ENCODE results near the gene XRCC4. TPM values are rescaled to one million over a fixed set of nuclear protein-coding genes. Genes with fewer than 3 reads are reported as not detected.
"Not testable (repeated sequence)": the region's sequence is repeated elsewhere in the genome, so short reads cannot be mapped to it uniquely, and the experiment has no call there.

Gene XRCC4
- total RNA-seq, 5 donors from 2014 or later (not counting 1 experiment from before 2014, with no cell fraction given) = 3.5 to 5.1 (median 4.2) TPM

DNA sequence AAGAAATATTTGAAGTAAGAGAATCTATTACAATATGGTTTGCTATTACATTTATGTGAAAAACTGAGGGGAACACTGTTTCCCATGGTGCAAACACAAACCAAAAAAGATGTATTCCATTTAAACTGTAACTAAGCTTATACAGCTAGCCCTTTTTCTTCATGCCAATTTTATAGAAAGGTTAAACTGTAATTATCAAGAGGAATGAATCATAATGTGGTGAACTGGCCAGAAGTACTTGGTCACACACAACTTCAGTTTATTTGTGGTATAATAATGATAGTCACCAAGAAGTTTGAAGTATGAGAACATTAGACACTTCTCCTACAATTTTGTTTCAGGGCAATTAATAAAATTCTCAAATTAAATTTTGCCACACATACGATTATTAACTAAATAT lies 177.9 kb downstream of the XRCC4 start:
- H3K27me3 Mint-ChIP-seq = no peaks in the 10 kb centered on the region
- H3K36me3 Mint-ChIP-seq = peaks cover 10% of the 10 kb centered on the region
- ATAC-seq (replicated peaks in 1 of 4) = no peak
- Histone ChIP-seq H3K9me3 (no peaks in the 10 kb centered on the region), H3K4me1 (ENCODE audit: control insufficient read depth in 1 of 2, extremely low read depth in 1 of 2, insufficient read depth in 2 of 2, low read length in 2 of 2) (no peaks in the 10 kb centered on the region), H3K36me3 (ENCODE audit: control insufficient read depth in 2 of 2, extremely low read depth in 1 of 2, insufficient read depth in 1 of 2, low read length in 1 of 2) (no peaks in the 10 kb centered on the region), H3K27ac (ENCODE audit: low read length) (no peak overlapping the region), H3K27me3 (replicated peaks in 1 of 2; ENCODE audit: control insufficient read depth in 2 of 2, extremely low read depth in 1 of 2, insufficient read depth in 2 of 2, low read length in 1 of 2) (no peaks in the 10 kb centered on the region), H3K4me3 (ENCODE audit: control insufficient read depth in 1 of 2, extremely low read depth in 1 of 2, low read length in 1 of 2) (no peak overlapping the region)
- no peak overlapping the region for H3K27ac Mint-ChIP-seq
- H3K9me3 Mint-ChIP-seq = no peaks in the 10 kb centered on the region
- DNase-seq = no peak
- no CpG with 5 or more reads among the region's 1 CpG for WGBS (ENCODE audit: insufficient coverage)
- no peaks in the 10 kb centered on the region for H3K4me1 Mint-ChIP-seq
- H3K4me3 Mint-ChIP-seq = no peak overlapping the region
- ChIA-PET CTCF (no interaction called here), POLR2A (no interaction called here)

DNA sequence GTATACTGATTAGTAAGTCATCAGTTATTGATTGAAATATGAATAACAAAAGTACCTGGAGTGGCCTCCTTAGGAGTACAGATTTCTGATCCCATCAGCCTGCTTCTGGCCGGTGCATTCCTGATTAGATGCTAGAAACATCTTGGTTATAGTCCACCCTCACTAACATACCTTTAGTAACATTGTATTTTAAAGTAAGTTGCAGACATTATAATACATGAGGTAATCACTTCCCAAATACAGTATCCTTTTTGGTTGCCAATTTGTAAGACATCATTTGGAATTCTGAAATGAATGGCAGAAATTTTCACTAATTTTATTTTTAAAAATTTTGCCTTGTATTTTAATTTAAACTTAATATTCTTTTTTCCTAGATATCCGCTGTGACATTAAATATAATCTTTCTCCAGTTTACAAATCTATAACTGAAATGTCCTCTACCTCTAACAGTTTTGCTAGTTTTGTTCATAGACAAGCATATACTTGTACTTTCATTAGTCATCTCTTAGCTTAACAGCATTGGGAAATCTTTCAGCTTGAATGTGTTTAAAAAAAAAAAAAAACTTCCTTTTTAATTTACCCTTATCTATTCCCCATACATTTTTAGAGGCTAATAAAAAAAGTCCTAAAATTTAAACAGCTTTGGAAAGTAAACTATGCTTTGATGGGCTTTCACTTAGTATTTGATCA lies 178.9 kb downstream of the XRCC4 start:
- no peak overlapping the region for H3K27ac ChIP-seq (ENCODE audit: low read length)
- no peaks in the 10 kb centered on the region for H3K4me1 ChIP-seq (ENCODE audit: control insufficient read depth in 1 of 2, extremely low read depth in 1 of 2, insufficient read depth in 2 of 2, low read length in 2 of 2)
- no peak overlapping the region for H3K4me3 Mint-ChIP-seq
- CTCF ChIA-PET = no interaction called here
- no peak for ATAC-seq (replicated peaks in 1 of 4)
- no peaks in the 10 kb centered on the region for H3K9me3 ChIP-seq
- H3K36me3 Mint-ChIP-seq = peaks cover 12% of the 10 kb centered on the region
- no peaks in the 10 kb centered on the region for H3K27me3 Mint-ChIP-seq
- no CpG with 5 or more reads among the region's 2 CpGs for WGBS (ENCODE audit: insufficient coverage)
- H3K36me3 ChIP-seq (ENCODE audit: control insufficient read depth in 2 of 2, extremely low read depth in 1 of 2, insufficient read depth in 1 of 2, low read length in 1 of 2) = no peaks in the 10 kb centered on the region
- H3K27me3 ChIP-seq (replicated peaks in 1 of 2; ENCODE audit: control insufficient read depth in 2 of 2, extremely low read depth in 1 of 2, insufficient read depth in 2 of 2, low read length in 1 of 2) = no peaks in the 10 kb centered on the region
- DNase-seq = no peak
- no peaks in the 10 kb centered on the region for H3K9me3 Mint-ChIP-seq
- POLR2A ChIA-PET = no interaction called here
- H3K4me1 Mint-ChIP-seq = no peaks in the 10 kb centered on the region
- H3K4me3 ChIP-seq (ENCODE audit: control insufficient read depth in 1 of 2, extremely low read depth in 1 of 2, low read length in 1 of 2) = no peak overlapping the region
- H3K27ac Mint-ChIP-seq = no peak overlapping the region

DNA sequence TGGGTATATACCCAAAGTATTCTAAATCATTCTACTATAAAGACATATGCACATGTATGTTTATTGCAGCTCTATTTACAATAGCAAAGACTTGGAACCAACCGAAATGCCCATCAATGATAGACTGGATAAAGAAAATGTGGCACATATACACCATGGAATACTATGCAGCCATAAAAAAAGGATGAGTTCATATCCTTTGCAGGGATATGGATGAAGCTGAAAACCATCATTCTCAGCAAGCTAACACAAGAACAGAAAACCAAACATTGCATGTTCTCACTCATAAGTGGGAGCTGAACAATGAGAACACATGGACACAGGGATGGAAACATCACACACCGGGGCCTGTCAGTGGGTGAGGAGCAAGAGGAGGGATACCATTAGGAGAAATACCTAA lies 180.3 kb downstream of the XRCC4 start:
- DNase-seq; H3K4me1 Mint-ChIP-seq; H3K9me3 Mint-ChIP-seq; H3K9me3 ChIP-seq; H3K27ac Mint-ChIP-seq; CTCF ChIA-PET; H3K27me3 Mint-ChIP-seq; H3K4me3 Mint-ChIP-seq; H3K36me3 ChIP-seq (ENCODE audit: control insufficient read depth in 2 of 2, extremely low read depth in 1 of 2, insufficient read depth in 1 of 2, low read length in 1 of 2); H3K27ac ChIP-seq (ENCODE audit: low read length); ATAC-seq (replicated peaks in 1 of 4); H3K4me3 ChIP-seq (ENCODE audit: control insufficient read depth in 1 of 2, extremely low read depth in 1 of 2, low read length in 1 of 2); H3K4me1 ChIP-seq (ENCODE audit: control insufficient read depth in 1 of 2, extremely low read depth in 1 of 2, insufficient read depth in 2 of 2, low read length in 2 of 2); H3K27me3 ChIP-seq (replicated peaks in 1 of 2; ENCODE audit: control insufficient read depth in 2 of 2, extremely low read depth in 1 of 2, insufficient read depth in 2 of 2, low read length in 1 of 2): not testable (repeated sequence)
- WGBS (ENCODE audit: insufficient coverage) = no CpG with 5 or more reads among the region's 2 CpGs
- peaks cover 12% of the 10 kb centered on the region for H3K36me3 Mint-ChIP-seq
- POLR2A ChIA-PET = interaction anchor here in 1 of 2 donors (0.7 kb wide), 1 partner anchor 32 kb away, joined by 3 read pairs; no protein-coding TSS in a partner anchor

DNA sequence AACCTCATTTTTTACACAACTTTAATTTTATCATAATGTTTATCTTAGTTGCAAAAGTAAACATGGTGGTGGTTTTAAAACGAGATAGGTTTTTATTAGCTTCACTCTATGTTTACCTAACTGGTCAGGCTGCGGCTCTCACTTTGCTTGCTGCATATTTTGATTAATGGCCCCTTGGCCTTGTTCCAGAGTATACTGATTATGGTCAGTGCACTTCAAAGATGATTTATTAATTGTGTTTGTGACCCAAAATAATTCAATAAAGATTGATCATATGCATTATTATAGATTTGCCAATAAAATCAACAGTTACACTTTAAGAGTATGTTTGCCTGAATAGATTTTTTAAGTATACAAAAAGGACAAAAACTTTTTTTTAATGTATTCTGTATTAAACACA lies 188.0 kb downstream of the XRCC4 start:
- Mint-ChIP-seq H3K9me3 (no peaks in the 10 kb centered on the region), H3K36me3 (peaks cover 9% of the 10 kb centered on the region), H3K27ac (no peak overlapping the region), H3K4me1 (no peaks in the 10 kb centered on the region), H3K27me3 (no peaks in the 10 kb centered on the region), H3K4me3 (no peak overlapping the region)
- Histone ChIP-seq H3K4me1 (ENCODE audit: control insufficient read depth in 1 of 2, extremely low read depth in 1 of 2, insufficient read depth in 2 of 2, low read length in 2 of 2) (no peaks in the 10 kb centered on the region), H3K4me3 (ENCODE audit: control insufficient read depth in 1 of 2, extremely low read depth in 1 of 2, low read length in 1 of 2) (no peak overlapping the region), H3K9me3 (no peaks in the 10 kb centered on the region), H3K27ac (ENCODE audit: low read length) (no peak overlapping the region), H3K27me3 (replicated peaks in 1 of 2; ENCODE audit: control insufficient read depth in 2 of 2, extremely low read depth in 1 of 2, insufficient read depth in 2 of 2, low read length in 1 of 2) (no peaks in the 10 kb centered on the region), H3K36me3 (ENCODE audit: control insufficient read depth in 2 of 2, extremely low read depth in 1 of 2, insufficient read depth in 1 of 2, low read length in 1 of 2) (no peaks in the 10 kb centered on the region)
- no CpG with 5 or more reads among the region's 2 CpGs for WGBS (ENCODE audit: insufficient coverage)
- CTCF ChIA-PET = no interaction called here
- DNase-seq (no peak), ATAC-seq (replicated peaks in 1 of 4) (no peak)
- POLR2A ChIA-PET = no interaction called here

DNA sequence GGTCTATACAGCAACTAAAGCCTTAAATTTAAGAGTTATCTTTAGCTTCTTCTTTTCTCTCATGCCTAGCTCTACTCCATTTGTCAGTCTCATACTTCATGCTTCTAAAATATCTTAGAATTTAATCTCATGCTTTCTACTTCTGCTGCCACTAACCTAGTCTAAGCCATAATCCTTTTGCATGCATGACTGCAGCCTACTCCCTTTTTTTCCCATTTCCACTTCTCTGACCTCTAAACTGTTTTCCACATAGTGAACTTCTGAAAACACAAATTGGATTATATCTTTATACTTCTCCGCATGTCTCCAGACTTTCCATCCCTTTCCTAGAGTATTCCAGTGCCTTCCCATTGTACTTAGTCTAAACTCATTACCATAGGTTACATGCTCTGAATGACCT lies 193.0 kb downstream of the XRCC4 start:
- Mint-ChIP-seq H3K4me3 (no peak overlapping the region), H3K4me1 (no peaks in the 10 kb centered on the region), H3K9me3 (peaks cover 3 to 20% (median 8%) of the 10 kb centered on the region in 3 donors), H3K27me3 (no peaks in the 10 kb centered on the region), H3K36me3 (peaks cover 22% of the 10 kb centered on the region), H3K27ac (no peak overlapping the region)
- Histone ChIP-seq H3K36me3 (ENCODE audit: control insufficient read depth in 2 of 2, extremely low read depth in 1 of 2, insufficient read depth in 1 of 2, low read length in 1 of 2) (no peaks in the 10 kb centered on the region), H3K27ac (ENCODE audit: low read length) (no peak overlapping the region), H3K27me3 (replicated peaks in 1 of 2; ENCODE audit: control insufficient read depth in 2 of 2, extremely low read depth in 1 of 2, insufficient read depth in 2 of 2, low read length in 1 of 2) (no peaks in the 10 kb centered on the region), H3K9me3 (no peaks in the 10 kb centered on the region), H3K4me3 (ENCODE audit: control insufficient read depth in 1 of 2, extremely low read depth in 1 of 2, low read length in 1 of 2) (no peak overlapping the region), H3K4me1 (ENCODE audit: control insufficient read depth in 1 of 2, extremely low read depth in 1 of 2, insufficient read depth in 2 of 2, low read length in 2 of 2) (no peaks in the 10 kb centered on the region)
- ChIA-PET CTCF (no interaction called here), POLR2A (no interaction called here)
- no peak for ATAC-seq (replicated peaks in 1 of 4)
- DNase-seq = no peak
- WGBS (ENCODE audit: insufficient coverage) = 89% methylated on average over 1 of the region's 1 CpG

DNA sequence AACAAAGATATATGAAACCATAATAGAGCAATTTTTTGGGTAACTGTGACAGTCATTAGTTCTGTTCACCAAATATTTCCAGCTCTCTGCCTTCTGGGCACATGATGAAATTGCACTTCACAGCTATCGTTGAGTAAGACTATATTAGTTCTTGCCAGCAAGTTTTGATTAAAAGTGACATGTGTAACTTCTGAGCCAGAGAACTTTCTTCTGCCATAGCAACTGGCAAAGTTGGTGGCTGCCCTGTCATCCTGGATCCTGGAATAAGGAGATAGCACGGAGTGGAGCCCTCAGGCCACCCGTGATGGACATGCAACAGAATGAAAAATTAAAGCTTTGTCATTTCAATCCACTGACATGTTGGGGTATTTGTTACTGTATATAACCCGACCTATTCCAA lies 199.8 kb downstream of the XRCC4 start:
- POLR2A ChIA-PET = no interaction called here
- H3K4me1 Mint-ChIP-seq = no peaks in the 10 kb centered on the region
- H3K9me3 Mint-ChIP-seq = peaks cover 3 to 20% (median 8%) of the 10 kb centered on the region in 3 donors
- no peaks in the 10 kb centered on the region for H3K36me3 ChIP-seq (ENCODE audit: control insufficient read depth in 2 of 2, extremely low read depth in 1 of 2, insufficient read depth in 1 of 2, low read length in 1 of 2)
- H3K27ac ChIP-seq (ENCODE audit: low read length) = no peak overlapping the region
- H3K36me3 Mint-ChIP-seq = peaks cover 27% of the 10 kb centered on the region
- no peaks in the 10 kb centered on the region for H3K9me3 ChIP-seq
- no peak overlapping the region for H3K27ac Mint-ChIP-seq
- no peak overlapping the region for H3K4me3 ChIP-seq (ENCODE audit: control insufficient read depth in 1 of 2, extremely low read depth in 1 of 2, low read length in 1 of 2)
- WGBS (ENCODE audit: insufficient coverage) = no CpG with 5 or more reads among the region's 4 CpGs
- ATAC-seq (replicated peaks in 1 of 4) (no peak), DNase-seq (no peak)
- H3K27me3 Mint-ChIP-seq = no peaks in the 10 kb centered on the region
- H3K4me1 ChIP-seq (ENCODE audit: control insufficient read depth in 1 of 2, extremely low read depth in 1 of 2, insufficient read depth in 2 of 2, low read length in 2 of 2) = no peaks in the 10 kb centered on the region
- H3K4me3 Mint-ChIP-seq = no peak overlapping the region
- no peaks in the 10 kb centered on the region for H3K27me3 ChIP-seq (replicated peaks in 1 of 2; ENCODE audit: control insufficient read depth in 2 of 2, extremely low read depth in 1 of 2, insufficient read depth in 2 of 2, low read length in 1 of 2)
- CTCF ChIA-PET = interaction anchor here in 1 of 2 donors (0.6 kb wide), 1 partner anchor 551 kb away, joined by 3 read pairs; no protein-coding TSS in a partner anchor

DNA sequence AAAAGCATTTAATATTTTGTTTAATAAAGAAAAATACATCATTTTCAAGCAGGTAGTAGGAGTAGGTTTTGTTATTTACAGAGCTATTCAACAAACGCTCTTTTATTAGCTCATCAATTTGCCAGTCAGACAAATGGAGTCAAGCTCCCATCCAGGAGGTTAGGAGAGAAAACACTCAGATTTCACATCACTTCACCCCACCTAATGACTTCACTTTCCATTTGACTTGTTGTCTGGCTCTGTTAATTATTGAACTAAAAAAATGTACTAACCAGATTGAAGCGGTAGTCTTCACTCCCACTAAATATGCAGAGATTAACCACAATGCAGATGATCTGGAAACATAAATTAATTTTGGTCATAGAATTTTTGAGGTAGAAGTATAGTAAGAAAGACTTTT lies 200.6 kb downstream of the XRCC4 start:
- no peaks in the 10 kb centered on the region for H3K9me3 ChIP-seq
- H3K4me3 ChIP-seq (ENCODE audit: control insufficient read depth in 1 of 2, extremely low read depth in 1 of 2, low read length in 1 of 2) = no peak overlapping the region
- POLR2A ChIA-PET = no interaction called here
- WGBS (ENCODE audit: insufficient coverage) = no CpG with 5 or more reads among the region's 2 CpGs
- ATAC-seq (replicated peaks in 1 of 4) (no peak), DNase-seq (no peak)
- no peaks in the 10 kb centered on the region for H3K36me3 ChIP-seq (ENCODE audit: control insufficient read depth in 2 of 2, extremely low read depth in 1 of 2, insufficient read depth in 1 of 2, low read length in 1 of 2)
- peaks cover 3 to 15% (median 8%) of the 10 kb centered on the region in 3 donors for H3K9me3 Mint-ChIP-seq
- H3K36me3 Mint-ChIP-seq = peaks cover 21% of the 10 kb centered on the region
- no peak overlapping the region for H3K27ac ChIP-seq (ENCODE audit: low read length)
- H3K27me3 ChIP-seq (replicated peaks in 1 of 2; ENCODE audit: control insufficient read depth in 2 of 2, extremely low read depth in 1 of 2, insufficient read depth in 2 of 2, low read length in 1 of 2) = no peaks in the 10 kb centered on the region
- no peak overlapping the region for H3K27ac Mint-ChIP-seq
- no peaks in the 10 kb centered on the region for H3K4me1 Mint-ChIP-seq
- H3K27me3 Mint-ChIP-seq = no peaks in the 10 kb centered on the region
- CTCF ChIA-PET = no interaction called here
- no peak overlapping the region for H3K4me3 Mint-ChIP-seq
- H3K4me1 ChIP-seq (ENCODE audit: control insufficient read depth in 1 of 2, extremely low read depth in 1 of 2, insufficient read depth in 2 of 2, low read length in 2 of 2) = no peaks in the 10 kb centered on the region

Data from T-cell (primary cell).